Activated CD8-positive, alpha-beta memory T cell treated with anti-CD3 and anti-CD28 coated beads for 36 hours (primary cell): ENCODE measurements around the gene JARID2. TPM values are rescaled to one million over a fixed set of nuclear protein-coding genes. Genes with fewer than 3 reads are reported as not detected.

ENCODE experiments used
- CTCF ChIA-PET: fragments of 350-600 bp; sonication (Branson Sonifier 250); formaldehyde crosslinking; loops from one replicate; lab custom pipeline; 2021; ENCODE audit warnings: antibody characterized with exemption; lab: Charles Lee
- POLR2A ChIA-PET: fragments of 350-600 bp; sonication (Branson Sonifier 250); formaldehyde crosslinking; loops from one replicate; lab custom pipeline; 2021; ENCODE audit warnings: antibody characterized with exemption; lab: Charles Lee
- total RNA-seq, 2 experiments: library from RNA; stranded (reverse); gene quantifications; one replicate each; pipeline ENCODE4 v1.2.3, GENCODE V29; 2021

The JARID2 gene
- total RNA-seq, 2 experiments from 2014 or later: 25.9 to 26.6 TPM

GRCh38 chr6:15244620-15245360 lies 1.1 kb upstream of the JARID2 start:
- ChIA-PET POLR2A (interaction anchor here (0.6 to 1.0 kb wide), 4 partner anchors 11 to 512 kb away, joined by 3 to 4 read pairs (median 4); no protein-coding TSS in a partner anchor), CTCF (no interaction called here)

- POLR2A ChIA-PET: interaction anchor here (0.7 kb wide), 1 partner anchor 345 kb away, joined by 4 read pairs; no protein-coding TSS in a partner anchor
- CTCF ChIA-PET: no interaction called here
Observed at GRCh38 chr6:15246217-15246665, 372 bp downstream of the JARID2 start.

- ChIA-PET POLR2A (interaction anchor here (0.6 to 1.0 kb wide), 8 partner anchors 9 to 636 kb away, joined by 3 to 8 read pairs (median 4); no protein-coding TSS in a partner anchor), CTCF (interaction anchor here (0.5 to 0.7 kb wide), 4 partner anchors 220 to 1372 kb away, joined by 3 read pairs; no protein-coding TSS in a partner anchor)
Observed at GRCh38 chr6:15246666-15247499, 1.0 kb downstream of the JARID2 start.

- CTCF ChIA-PET: interaction anchor here (0.5 to 1.4 kb wide), 4 partner anchors 8 to 1373 kb away, joined by 3 to 4 read pairs (median 3); no protein-coding TSS in a partner anchor
Observed at GRCh38 chr6:15247500-15248450, 1.9 kb downstream of the JARID2 start.

GRCh38 chr6:15248451-15249370 lies 2.8 kb downstream of the JARID2 start:
- POLR2A ChIA-PET: interaction anchor here (0.6 to 1.0 kb wide), 7 partner anchors 133 to 673 kb away, joined by 3 to 7 read pairs (median 4); no protein-coding TSS in a partner anchor
- CTCF ChIA-PET: interaction anchor here (1.4 kb wide), 2 partner anchors 9 to 191 kb away, joined by 3 to 4 read pairs; no protein-coding TSS in a partner anchor

More at GRCh38 chr6:15247500-15248450, 1.9 kb downstream of the JARID2 start:
- POLR2A ChIA-PET: interaction anchor here (0.6 to 1.0 kb wide), 8 partner anchors 8 to 674 kb away, joined by 3 to 8 read pairs (median 4); no protein-coding TSS in a partner anchor

DNA sequence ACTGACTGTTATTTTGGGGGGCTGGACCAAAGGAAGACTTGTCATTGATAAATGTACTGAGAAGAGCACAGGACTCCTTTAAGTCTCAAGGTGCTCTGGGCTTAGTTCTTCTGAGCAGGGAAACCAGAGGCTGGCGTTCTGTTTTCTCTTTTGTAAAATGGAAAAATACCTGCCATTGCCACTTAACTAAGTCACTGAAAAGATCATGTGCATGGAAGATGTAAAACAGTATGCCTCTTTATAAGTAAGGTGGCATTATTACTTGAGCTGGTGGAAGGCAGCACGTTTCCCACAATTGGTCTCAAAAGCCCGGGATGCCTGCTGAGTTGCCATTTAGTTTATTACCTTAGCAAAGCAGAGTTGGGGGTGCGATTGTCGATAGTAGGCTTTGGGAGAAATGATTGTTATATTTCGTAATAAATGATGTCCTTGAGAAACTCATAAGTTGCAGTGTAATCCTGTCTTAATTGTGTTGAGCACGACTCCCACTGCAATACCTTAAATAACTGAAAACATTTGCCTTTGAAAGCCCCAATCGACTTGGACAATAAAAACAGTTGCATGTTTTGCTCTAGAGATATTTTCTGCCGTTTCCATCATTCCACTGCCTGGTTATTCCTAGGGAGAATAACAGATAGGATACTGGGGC lies 3.6 kb downstream of the JARID2 start:
- POLR2A ChIA-PET: interaction anchor here (0.6 to 1.0 kb wide), 4 partner anchors 137 to 507 kb away, joined by 4 to 7 read pairs (median 6); no protein-coding TSS in a partner anchor
- CTCF ChIA-PET: interaction anchor here (0.9 to 1.4 kb wide), 2 partner anchors 83 to 190 kb away, joined by 3 read pairs; no protein-coding TSS in a partner anchor

- ChIA-PET POLR2A (no interaction called here), CTCF (interaction anchor here (0.9 kb wide), 1 partner anchor 82 kb away, joined by 3 read pairs; no protein-coding TSS in a partner anchor)
Observed at GRCh38 chr6:15250187-15251168, 4.6 kb downstream of the JARID2 start.

DNA sequence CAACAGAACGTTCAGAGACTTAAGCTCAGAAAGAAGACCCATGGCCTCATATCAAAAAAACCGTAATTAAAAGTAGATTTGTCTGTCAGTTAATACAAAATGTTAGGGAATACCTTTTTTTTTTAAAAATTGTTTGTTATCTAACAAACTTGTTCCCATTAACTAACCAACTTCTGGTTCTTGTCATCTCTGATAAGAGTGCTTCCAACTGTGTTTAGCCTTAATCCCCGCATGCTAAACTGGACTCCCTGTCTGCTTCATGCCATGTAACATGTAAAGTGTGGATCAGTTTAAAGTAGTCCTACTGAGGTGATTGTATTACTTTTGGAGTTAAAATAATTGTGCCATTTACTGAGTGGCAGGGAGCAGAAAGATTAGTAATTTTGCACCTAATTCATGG lies 6.3 kb downstream of the JARID2 start:
- POLR2A ChIA-PET: interaction anchor here (0.5 kb wide), 1 partner anchor 180 kb away, joined by 3 read pairs; no protein-coding TSS in a partner anchor

DNA sequence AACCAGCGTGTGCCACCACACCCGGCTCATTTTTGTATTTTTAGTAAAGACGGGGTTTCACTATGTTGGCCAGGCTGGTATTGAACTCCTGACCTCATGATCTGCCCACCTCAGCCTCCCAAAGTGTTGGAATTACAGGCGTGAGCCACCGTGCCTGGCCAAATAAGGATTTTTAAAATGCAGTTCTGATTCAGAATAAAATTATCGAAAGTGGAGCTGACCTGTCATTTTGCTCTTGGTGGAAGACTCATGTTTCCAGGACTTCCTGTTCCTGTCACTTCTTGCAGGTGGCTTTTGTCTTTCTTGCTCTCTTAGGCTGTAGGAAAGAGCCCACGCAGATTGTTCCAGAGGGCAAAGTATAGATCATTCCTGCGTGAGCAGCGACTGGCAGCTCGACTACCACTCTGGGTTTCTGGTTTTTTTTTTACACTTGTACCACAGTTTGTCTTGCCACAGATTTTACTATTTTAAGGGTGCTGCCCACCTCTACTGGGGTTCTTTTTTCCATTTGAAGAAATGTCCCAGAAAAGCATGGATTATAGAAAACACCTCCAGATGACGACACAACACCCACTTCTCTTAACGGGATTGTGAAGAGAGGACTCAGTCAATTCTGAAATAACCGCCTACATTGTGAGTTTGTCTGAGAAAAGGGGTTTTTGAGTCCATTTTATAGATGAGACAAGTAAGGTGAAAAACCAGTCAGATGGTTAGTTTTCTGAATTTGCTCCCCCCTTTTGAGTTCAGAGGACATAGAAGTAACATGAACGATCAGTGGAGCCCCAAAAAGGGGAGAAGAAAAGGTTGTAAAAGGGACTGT lies 7.5 kb downstream of the JARID2 start:
- POLR2A ChIA-PET: interaction anchor here (0.9 kb wide), 1 partner anchor 376 kb away, joined by 3 read pairs; no protein-coding TSS in a partner anchor
- CTCF ChIA-PET: interaction anchor here (1.5 kb wide), 1 partner anchor 12 kb away, joined by 4 read pairs; no protein-coding TSS in a partner anchor

More for the DNA sequence above, 6.3 kb downstream of the JARID2 start:
- CTCF ChIA-PET: no interaction called here

DNA sequence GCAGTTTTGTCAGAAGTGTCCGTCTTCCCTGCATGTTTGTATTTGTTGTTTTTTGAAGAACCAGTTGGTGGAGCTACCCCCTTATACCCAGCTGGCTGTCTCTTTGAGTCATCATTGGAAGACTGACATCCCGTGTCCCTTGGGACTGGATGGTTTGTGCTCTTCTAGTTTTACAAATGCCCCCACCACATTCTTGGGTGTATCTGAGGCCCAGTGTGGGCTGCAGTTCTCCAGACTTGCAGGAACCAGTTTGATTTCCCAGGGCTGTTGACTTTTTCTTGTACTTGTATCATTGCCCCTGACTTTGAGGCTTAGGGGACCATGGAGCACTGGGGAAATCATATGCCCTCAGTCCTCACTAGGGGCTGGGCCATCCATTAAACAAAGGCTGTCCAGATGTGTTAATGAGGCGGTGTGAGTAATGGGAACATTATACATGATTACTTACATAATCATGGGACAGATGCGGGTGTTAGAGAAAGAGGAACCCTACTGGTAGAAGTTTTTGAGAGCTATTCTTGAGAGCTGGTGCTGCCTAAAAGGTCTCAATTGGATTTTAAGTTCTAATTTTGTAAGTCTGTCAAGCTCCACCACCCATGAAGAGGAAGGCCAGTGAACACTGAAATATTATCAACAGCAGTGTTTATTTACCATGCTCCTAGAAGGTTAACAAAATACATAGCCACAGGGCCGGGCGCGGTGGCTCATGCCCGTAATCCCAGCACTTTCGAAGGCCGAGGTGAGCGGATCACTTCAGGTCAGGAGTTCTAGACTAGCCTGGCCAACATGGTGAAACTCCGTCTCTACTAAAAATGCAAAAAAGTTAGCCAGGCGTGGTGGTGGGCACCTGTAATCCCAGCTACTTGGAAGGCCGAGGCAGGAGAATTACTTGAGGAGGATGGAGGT lies 8.5 kb downstream of the JARID2 start:
- ChIA-PET POLR2A (interaction anchor here (0.6 kb wide), 2 partner anchors 46 to 276 kb away, joined by 4 read pairs; no protein-coding TSS in a partner anchor), CTCF (interaction anchor here (1.5 kb wide), 1 partner anchor 11 kb away, joined by 4 read pairs; no protein-coding TSS in a partner anchor)

DNA sequence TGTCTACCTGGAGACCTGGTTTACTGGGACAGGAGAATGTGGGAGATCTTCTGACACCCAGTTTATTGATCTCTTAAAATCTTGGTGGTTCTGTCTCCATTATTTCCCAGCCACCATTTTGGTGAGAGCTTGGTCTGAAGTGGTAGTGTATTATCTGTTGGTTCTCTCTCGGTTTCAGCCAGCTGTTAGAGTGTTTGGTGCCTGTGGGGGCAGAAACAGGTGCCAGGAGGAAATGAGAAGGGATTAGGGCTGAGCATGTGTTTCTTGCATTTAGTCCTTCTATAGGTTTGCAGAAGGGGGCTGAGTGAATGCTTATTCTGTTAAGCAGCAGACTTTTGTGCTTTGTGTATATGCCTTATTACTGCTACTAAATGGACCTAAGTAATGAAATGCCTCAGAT lies 9.6 kb downstream of the JARID2 start:
- ChIA-PET POLR2A (interaction anchor here (0.5 to 1.1 kb wide), 3 partner anchors 8 to 195 kb away, joined by 4 to 8 read pairs (median 7); no protein-coding TSS in a partner anchor), CTCF (interaction anchor here (0.6 to 1.6 kb wide), 2 partner anchors 41 to 312 kb away, joined by 3 to 6 read pairs; no protein-coding TSS in a partner anchor)

DNA sequence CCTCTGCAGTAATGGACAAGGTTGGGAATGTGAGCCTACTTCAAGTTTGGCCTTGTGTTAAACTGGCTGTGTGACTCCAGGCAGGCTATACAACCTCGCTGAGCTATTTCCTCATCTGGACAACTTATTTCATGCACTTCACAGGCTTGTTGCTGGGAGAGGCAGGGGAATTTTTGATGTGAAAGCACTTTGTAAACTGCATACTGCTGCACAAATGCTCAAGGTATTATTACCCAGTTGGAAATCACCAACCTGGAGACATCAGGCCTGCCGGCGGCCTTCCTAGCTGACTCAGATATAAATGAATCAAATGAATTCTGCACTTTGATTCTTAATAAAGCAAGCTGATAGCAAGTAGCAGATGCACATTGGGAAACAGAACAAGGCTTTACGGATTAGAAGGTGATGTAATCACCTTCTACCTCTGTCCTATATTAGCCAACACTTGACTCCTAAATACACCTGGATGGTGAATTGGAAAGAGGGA lies 10.1 kb downstream of the JARID2 start:
- CTCF ChIA-PET: interaction anchor here (1.6 kb wide), 1 partner anchor 41 kb away, joined by 6 read pairs; no protein-coding TSS in a partner anchor
- POLR2A ChIA-PET: interaction anchor here (0.5 to 1.1 kb wide), 2 partner anchors 9 to 11 kb away, joined by 4 to 8 read pairs; no protein-coding TSS in a partner anchor
